NCI-H2171 treated with DMSO at 0.1 percent for 48 hours (cell line): ENCODE data around the gene NCBP1.
A peak's percentile ranks its signal among the peaks of the same experiment; 100 is the strongest.

ENCODE experiments used
- DNase-seq: peaks from one replicate; lab custom pipeline; 2025; lab: John Stamatoyannopoulos, UW

The NCBP1 gene

GRCh38 chr9:97623946-97624345, 9.7 kb upstream of the NCBP1 start:
- DNase-seq: no peak

- DNase-seq: no peak
Observed at GRCh38 chr9:97625620-97626019, 8.0 kb upstream of the NCBP1 start.

- no peak for DNase-seq
Observed at GRCh38 chr9:97627624-97628023, 6.0 kb upstream of the NCBP1 start.

- no peak for DNase-seq
Observed at GRCh38 chr9:97628668-97629067, 5.0 kb upstream of the NCBP1 start.

- DNase-seq: no peak
Observed at GRCh38 chr9:97629156-97629555, 4.5 kb upstream of the NCBP1 start.

GRCh38 chr9:97630591-97630990, 3.0 kb upstream of the NCBP1 start:
- DNase-seq: no peak

GRCh38 chr9:97632248-97632984, 1.2 kb upstream of the NCBP1 start:
- DNase-seq: no peak

- peak; percentile 52 for DNase-seq
Observed at GRCh38 chr9:97633859-97634490, 354 bp downstream of the NCBP1 start.

GRCh38 chr9:97635026-97635425, 1.4 kb downstream of the NCBP1 start:
- DNase-seq: no peak

GRCh38 chr9:97636903-97637302, 3.3 kb downstream of the NCBP1 start:
- DNase-seq: no peak

- no peak for DNase-seq
Observed at GRCh38 chr9:97638666-97639065, 5.0 kb downstream of the NCBP1 start.

GRCh38 chr9:97640325-97640724, 6.7 kb downstream of the NCBP1 start:
- DNase-seq: no peak

GRCh38 chr9:97645720-97646119, 12.1 kb downstream of the NCBP1 start:
- DNase-seq: no peak

- DNase-seq: no peak
Observed at GRCh38 chr9:97647996-97648395, 14.4 kb downstream of the NCBP1 start.

GRCh38 chr9:97651646-97652045, 18.0 kb downstream of the NCBP1 start:
- DNase-seq: no peak

- DNase-seq: no peak
Observed at GRCh38 chr9:97658707-97659106, 25.1 kb downstream of the NCBP1 start.

- DNase-seq: no peak
Observed at GRCh38 chr9:97659771-97660170, 26.1 kb downstream of the NCBP1 start.

- DNase-seq: no peak
Observed at GRCh38 chr9:97660340-97660739, 26.7 kb downstream of the NCBP1 start.

- no peak for DNase-seq
Observed at GRCh38 chr9:97660847-97661246, 27.2 kb downstream of the NCBP1 start.

GRCh38 chr9:97665742-97666141, 32.1 kb downstream of the NCBP1 start:
- no peak for DNase-seq

- DNase-seq: no peak
Observed at GRCh38 chr9:97666907-97667686, 33.5 kb downstream of the NCBP1 start.

- DNase-seq: no peak
Observed at GRCh38 chr9:97668485-97668884, 34.9 kb downstream of the NCBP1 start.

GRCh38 chr9:97670586-97670985, 37.0 kb downstream of the NCBP1 start:
- DNase-seq: no peak
